Esophagus (tissue), 2 donors: Measurements from ENCODE around the gene NDRG4. TPM values are rescaled to one million over a fixed set of nuclear protein-coding genes. Genes with fewer than 3 reads are reported as not detected.

Experiments used
- H3K27ac ChIP-seq, 2 donors: one replicate each; pipeline ENCODE4 v1.5.1; 2013; ENCODE audit warnings: low read depth in 2 of 2, mild to moderate bottlenecking in 2 of 2, inconsistent platforms in 1 of 2, low read length in 1 of 2, moderate library complexity in 1 of 2
- H3K27me3 ChIP-seq, 2 donors: one replicate each; pipeline ENCODE4 v1.6.1; 2013; ENCODE audit warnings: low read length in 2 of 2, control low read depth in 1 of 2, mild to moderate bottlenecking in 1 of 2; ENCODE audit not compliant: insufficient read depth in 2 of 2, control insufficient read depth in 1 of 2
- H3K36me3 ChIP-seq, 2 donors: one replicate each; pipeline ENCODE4 v1.6.1; 2013; ENCODE audit warnings: low read length in 1 of 2; ENCODE audit not compliant: control insufficient read depth in 2 of 2, insufficient read depth in 2 of 2
- H3K4me1 ChIP-seq, 2 donors: one replicate each; pipeline ENCODE4 v1.6.1; 2013; ENCODE audit warnings: low read length in 1 of 2; ENCODE audit not compliant: control insufficient read depth in 2 of 2, insufficient read depth in 2 of 2
- H3K4me3 ChIP-seq, 2 donors: one replicate each; pipeline ENCODE4 v1.5.1; 2013; ENCODE audit warnings: low read length in 2 of 2, mild to moderate bottlenecking in 2 of 2, low read depth in 1 of 2, moderate library complexity in 1 of 2
- H3K9me3 ChIP-seq, 2 donors: one replicate each; pipeline ENCODE4 v1.6.1; 2013; ENCODE audit warnings: mild to moderate bottlenecking in 2 of 2, low read depth in 1 of 2, low read length in 1 of 2, moderate library complexity in 1 of 2; ENCODE audit not compliant: control insufficient read depth in 2 of 2, insufficient read depth in 1 of 2
- WGBS, 2 donors: extraction: QIAGEN DNeasy Blood & Tissue Kit; methylation state at CpG; one replicate each; pipeline ENCODE4 v1.1.7; 2013; 5-methylcytosine and 5-hydroxymethylcytosine counted together
- polyA plus RNA-seq, 2 donors: library from polyadenylated mRNA; stranded (reverse); fragments of 200-250 nt; gene quantifications; one replicate each; pipeline ENCODE4 v1.2.3, GENCODE V29; 2013
- donor health status: healthy with polysubstance abuse.
- donor health status: Bipolar disorder and iron deficiency.

The NDRG4 gene
- polyA plus RNA-seq, 2 donors: 12.0 to 26.9 TPM

DNA sequence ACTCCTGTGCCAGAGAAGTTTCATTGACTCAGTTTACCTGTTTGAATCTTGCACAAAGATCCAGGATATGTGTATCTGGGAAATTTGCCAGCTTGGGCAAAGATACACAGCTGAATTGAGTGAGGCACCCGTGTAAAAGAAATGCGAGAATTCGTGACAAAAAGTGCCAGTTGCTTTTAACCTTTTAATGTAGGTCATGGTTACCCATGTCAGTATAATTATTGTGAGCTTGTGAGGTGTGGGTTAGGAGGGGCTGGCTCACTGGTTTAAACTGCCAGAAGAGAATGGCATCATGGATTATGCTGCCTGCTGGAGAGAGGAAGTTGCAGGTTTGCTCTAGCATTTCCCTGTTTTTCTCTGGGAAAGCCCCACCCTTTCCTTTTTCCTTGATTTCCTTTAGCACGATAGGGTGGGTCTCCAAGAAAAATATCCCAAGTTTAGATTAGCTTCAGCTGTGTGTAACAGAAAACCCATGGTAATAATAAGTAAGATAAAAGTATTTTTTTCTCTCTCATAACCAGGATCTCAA, 24.8 kb upstream of the NDRG4 start:
- Histone ChIP-seq H3K27me3 (peaks cover 0 to 3% of the 10 kb centered on the region in 2 donors), H3K4me1 (no peaks in the 10 kb centered on the region), H3K36me3 (no peaks in the 10 kb centered on the region), H3K27ac (no peak overlapping the region), H3K9me3 (no peaks in the 10 kb centered on the region), H3K4me3 (no peak overlapping the region)
- WGBS, 2 donors: 52 to 58% methylated on average over 4 of the region's 4 CpGs

DNA sequence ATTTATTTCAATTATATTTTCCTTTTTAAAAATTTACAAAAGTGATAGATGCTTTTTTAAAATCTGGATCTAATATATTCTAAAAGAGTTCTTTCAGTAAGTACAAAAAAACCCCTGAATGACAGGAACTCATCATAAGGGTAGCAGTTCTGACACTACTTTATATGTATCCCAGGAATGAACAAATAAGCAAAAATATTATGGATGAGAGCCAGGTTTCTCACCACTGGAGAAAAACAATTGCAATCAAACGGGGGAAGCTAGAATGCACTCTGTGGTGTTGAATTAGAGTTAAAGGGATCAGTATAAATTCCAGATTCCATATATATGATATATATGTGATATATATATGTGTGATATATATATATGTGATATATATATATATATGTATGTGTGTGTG, 23.2 kb upstream of the NDRG4 start:
- H3K27ac ChIP-seq: no peak overlapping the region
- peaks cover 0 to 3% of the 10 kb centered on the region in 2 donors for H3K27me3 ChIP-seq
- H3K9me3 ChIP-seq: no peaks in the 10 kb centered on the region
- no peaks in the 10 kb centered on the region for H3K36me3 ChIP-seq
- H3K4me3 ChIP-seq: no peak overlapping the region
- H3K4me1 ChIP-seq: no peaks in the 10 kb centered on the region
- 35 to 43% methylated on average over 1 of the region's 1 CpG for WGBS, 2 donors

DNA sequence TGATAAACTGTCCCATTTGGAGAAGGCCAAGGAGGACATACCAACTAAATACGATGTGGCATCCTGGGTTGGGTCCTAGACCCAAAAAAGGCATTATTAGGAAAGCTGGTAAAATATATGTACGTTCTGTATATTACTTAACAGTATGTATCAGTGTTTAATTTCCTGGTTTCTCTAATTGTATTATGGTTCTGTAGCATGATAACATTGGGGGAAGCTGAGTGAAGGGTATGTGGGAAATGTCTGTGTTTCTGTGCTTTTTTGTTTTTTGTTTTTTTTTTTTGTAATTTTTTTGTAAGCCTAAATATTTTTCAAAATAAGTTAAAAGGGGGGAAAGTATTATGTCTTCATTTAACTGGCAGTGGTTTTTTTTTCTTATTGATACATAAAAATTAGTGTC, 21.5 kb upstream of the NDRG4 start:
- Histone ChIP-seq H3K4me1 (no peaks in the 10 kb centered on the region), H3K9me3 (no peaks in the 10 kb centered on the region), H3K4me3 (no peak overlapping the region), H3K27me3 (no peaks in the 10 kb centered on the region), H3K36me3 (no peaks in the 10 kb centered on the region), H3K27ac (no peak overlapping the region)
- WGBS, 2 donors: 91 to 93% methylated on average over 2 of the region's 2 CpGs

DNA sequence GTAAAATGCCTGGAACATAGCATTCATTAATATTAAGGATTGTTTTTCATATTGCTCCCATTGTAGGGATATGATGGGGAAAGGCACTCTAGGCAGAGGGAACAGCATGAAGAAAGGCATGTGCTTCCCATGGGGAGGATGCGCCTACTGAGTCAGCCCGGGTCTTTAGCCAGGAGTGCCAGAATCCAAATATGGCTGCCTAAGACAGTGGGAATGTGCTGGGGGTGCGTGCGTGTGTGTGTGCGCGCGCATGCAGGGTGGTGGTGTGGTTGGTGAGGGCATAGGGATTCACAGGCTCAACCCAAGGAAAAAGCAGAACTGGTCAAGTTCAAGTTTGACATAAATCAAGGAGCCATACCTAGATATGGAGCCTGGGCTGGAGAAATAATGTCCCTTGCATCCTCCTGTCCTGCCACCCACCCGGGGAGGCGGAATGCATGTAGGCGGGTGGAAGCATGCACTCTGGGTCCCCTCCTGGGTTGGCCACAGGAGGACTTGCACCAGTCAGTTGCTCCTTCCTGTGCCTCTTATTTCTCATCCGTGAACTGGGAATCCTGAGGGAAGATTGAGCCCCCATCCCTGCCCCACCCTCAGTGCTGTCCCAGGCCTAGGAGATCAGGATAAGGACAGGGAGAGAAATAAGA, 18.6 kb upstream of the NDRG4 start:
- Histone ChIP-seq H3K9me3 (no peaks in the 10 kb centered on the region), H3K27me3 (no peaks in the 10 kb centered on the region), H3K27ac (no peak overlapping the region), H3K36me3 (no peaks in the 10 kb centered on the region), H3K4me1 (no peaks in the 10 kb centered on the region), H3K4me3 (no peak overlapping the region)
- 94 to 95% methylated on average over 11 of the region's 11 CpGs for WGBS, 2 donors

DNA sequence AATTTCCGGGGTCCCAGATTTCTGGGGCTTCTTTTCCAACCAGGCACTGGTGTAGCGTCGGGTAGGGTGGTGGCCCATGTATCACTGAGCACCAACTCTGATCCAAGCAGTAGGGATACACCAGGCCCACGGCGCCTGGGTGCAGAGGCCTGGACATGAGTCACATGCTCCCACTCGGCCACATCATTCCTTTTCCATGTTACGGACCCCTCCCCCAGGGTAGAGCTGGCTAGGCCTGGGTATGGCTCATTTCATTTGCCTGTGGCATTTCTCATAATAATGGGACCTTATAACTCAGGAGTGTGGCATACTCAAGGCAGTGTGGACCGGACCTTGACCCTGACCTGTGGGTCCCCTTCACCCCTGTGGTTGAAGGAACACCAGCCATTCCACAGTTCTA, 18.0 kb upstream of the NDRG4 start:
- Histone ChIP-seq H3K4me1 (no peaks in the 10 kb centered on the region), H3K27ac (no peak overlapping the region), H3K4me3 (no peak overlapping the region), H3K36me3 (no peaks in the 10 kb centered on the region), H3K27me3 (no peaks in the 10 kb centered on the region), H3K9me3 (no peaks in the 10 kb centered on the region)
- 76 to 82% methylated on average over 8 of the region's 8 CpGs for WGBS, 2 donors

DNA sequence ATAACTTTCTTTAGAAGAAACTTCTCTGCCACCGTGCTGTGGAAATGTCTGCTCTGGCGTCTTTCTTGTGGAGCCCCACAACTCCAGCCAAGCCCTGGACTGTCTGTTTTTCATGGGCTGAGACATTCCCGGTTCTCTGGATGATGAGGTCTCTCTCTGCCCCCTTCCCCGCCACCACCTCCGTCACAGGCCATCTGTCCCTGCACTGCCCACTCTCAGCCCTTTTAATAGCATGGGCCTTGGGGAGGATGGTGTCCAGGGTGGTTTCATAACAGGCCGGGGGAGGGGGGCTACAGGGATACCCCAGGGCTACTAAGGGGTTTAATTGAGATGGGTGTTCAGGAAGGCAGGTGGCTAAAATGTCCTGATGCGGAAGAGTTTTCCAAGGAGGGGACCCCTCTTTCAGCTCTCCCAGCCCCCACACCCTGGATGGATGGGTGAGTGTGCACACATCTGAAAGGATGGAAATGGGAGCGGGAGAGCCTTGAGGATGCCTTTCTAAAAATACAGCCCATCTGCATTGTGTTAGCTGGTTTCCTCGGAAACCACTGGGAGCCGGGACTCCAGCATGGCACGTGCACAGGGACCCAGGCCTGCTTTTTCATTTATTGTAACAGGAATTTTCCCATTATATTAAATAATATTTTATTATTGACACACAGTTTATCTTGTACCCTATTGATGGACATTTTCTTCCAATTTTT, 14.6 kb upstream of the NDRG4 start:
- Histone ChIP-seq H3K4me1 (peaks cover 3 to 5% of the 10 kb centered on the region in 2 donors), H3K9me3 (no peaks in the 10 kb centered on the region), H3K4me3 (no peak overlapping the region), H3K27me3 (no peaks in the 10 kb centered on the region), H3K27ac (no peak overlapping the region), H3K36me3 (no peaks in the 10 kb centered on the region)
- WGBS, 2 donors: 70 to 74% methylated on average over 11 of the region's 11 CpGs

DNA sequence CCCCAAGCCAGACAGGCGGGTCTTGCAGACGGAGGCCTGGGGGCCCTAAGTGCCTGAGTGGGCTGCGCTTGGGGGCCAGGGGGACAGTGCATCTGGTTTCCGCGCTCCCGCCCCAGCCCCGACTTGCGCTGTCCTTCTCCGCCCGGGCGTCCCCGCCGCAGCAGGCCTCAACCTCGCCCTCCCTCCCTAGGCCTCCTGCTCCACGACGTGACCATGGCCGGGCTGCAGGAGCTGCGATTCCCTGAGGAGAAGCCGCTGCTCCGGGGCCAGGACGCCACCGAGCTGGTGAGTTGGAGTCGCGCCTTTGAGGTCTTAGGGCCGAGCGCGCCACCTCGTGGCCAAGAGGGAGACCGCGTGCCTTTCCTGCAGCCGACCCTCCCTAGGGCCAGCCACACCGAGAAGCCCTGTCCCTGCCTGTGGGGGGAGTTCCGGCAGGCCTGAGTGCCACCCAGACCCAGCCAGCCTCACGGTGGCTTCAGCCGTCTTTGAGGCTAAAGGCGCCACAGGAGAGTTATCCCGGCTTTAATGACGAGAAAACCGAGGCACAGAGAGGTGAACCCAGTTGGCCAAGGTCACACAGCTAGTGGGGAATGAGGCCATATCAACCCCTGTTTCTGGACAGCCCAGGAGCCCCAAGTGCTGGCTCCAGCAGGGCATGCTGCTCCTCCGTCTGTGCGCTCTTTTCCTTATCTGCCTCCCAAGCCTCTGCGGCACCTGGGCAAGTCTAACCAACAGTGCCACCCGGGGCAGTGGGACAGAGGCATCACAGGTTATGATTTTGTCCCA, 12.2 kb upstream of the NDRG4 start:
- no peak overlapping the region for H3K27ac ChIP-seq
- H3K36me3 ChIP-seq: no peaks in the 10 kb centered on the region
- no peaks in the 10 kb centered on the region for H3K9me3 ChIP-seq
- H3K4me3 ChIP-seq: no peak overlapping the region
- WGBS, 2 donors: 17 to 21% methylated on average over 34 to 43 of the region's 43 CpGs
- no peaks in the 10 kb centered on the region for H3K27me3 ChIP-seq
- H3K4me1 ChIP-seq: peaks cover 3 to 5% of the 10 kb centered on the region in 2 donors

DNA sequence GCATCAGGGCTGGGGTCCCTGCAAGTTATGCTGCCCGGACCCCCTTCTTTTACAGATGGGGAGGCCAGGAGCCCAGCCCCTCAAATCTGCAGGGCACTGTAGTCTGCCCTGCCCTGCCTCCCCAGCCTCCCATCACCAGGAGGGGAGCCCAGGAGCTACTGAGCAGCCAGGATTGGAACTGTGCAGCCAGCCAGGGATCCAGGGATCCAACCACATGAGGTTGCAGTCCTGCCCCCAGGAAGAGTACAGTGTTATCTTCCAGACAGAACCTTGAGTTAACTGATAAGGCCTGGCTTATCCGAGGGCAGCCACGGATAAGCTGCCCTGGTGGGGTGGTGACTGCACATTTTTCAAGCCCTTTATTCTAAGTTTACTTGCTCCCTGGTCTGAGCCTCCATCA, 11.4 kb upstream of the NDRG4 start:
- H3K27ac ChIP-seq: no peak overlapping the region
- no peaks in the 10 kb centered on the region for H3K9me3 ChIP-seq
- H3K4me1 ChIP-seq: peaks cover 3 to 5% of the 10 kb centered on the region in 2 donors
- H3K36me3 ChIP-seq: no peaks in the 10 kb centered on the region
- no peak overlapping the region for H3K4me3 ChIP-seq
- H3K27me3 ChIP-seq: no peaks in the 10 kb centered on the region
- WGBS, 2 donors: 62 to 72% methylated on average over 3 of the region's 3 CpGs

DNA sequence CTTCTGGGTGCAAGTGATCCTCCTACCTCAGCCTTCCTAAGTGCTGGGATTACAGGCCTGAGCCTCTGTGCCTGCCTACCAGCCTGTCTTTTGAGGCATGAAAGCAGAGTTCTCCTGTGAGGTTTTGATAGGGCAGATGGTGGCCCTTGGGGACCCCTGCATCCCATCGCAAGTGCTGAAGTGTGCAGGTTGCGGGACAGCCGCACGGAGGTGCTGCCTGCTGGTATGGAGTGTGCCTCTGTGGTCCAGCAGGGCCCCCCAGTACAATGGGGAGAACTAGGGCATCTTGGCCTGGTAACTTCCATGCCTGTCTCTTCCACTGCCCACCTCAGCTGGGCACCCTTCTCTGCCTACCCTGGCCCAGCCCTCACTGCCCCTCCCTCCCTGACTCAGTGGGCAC, 9.9 kb upstream of the NDRG4 start:
- peaks cover 0 to 4% of the 10 kb centered on the region in 2 donors for H3K36me3 ChIP-seq
- H3K9me3 ChIP-seq: no peaks in the 10 kb centered on the region
- H3K27me3 ChIP-seq: no peaks in the 10 kb centered on the region
- no peak overlapping the region for H3K4me3 ChIP-seq
- no peak overlapping the region for H3K27ac ChIP-seq
- peaks cover 3 to 5% of the 10 kb centered on the region in 2 donors for H3K4me1 ChIP-seq
- 94 to 96% methylated on average over 4 of the region's 4 CpGs for WGBS, 2 donors
